A549 (cell line): ENCODE data around the gene SWT1.

Experiments
- EP300 ChIP-seq, 2 experiments: fragments of >200 bp; sonication (Bioruptor Twin); formaldehyde crosslinking; IDR thresholded peaks; 2 replicates in 1 of 2; 3 replicates in 1 of 2; pipeline ENCODE4 v1.6.1; 2016 to 2017
- ESRRA ChIP-seq: fragments of 150-350 bp; IDR thresholded peaks from 2 replicates; pipeline ENCODE4 v1.6.1; 2014; ENCODE audit warnings: mild to moderate bottlenecking, low read length, borderline replicate concordance
- TF ChIP-seq, protein P1 (sequence below): fragments of >200 bp; sonication (Bioruptor Twin); formaldehyde crosslinking; IDR thresholded peaks from 3 replicates; pipeline ENCODE4 v1.5.1; 2016

DNA sequence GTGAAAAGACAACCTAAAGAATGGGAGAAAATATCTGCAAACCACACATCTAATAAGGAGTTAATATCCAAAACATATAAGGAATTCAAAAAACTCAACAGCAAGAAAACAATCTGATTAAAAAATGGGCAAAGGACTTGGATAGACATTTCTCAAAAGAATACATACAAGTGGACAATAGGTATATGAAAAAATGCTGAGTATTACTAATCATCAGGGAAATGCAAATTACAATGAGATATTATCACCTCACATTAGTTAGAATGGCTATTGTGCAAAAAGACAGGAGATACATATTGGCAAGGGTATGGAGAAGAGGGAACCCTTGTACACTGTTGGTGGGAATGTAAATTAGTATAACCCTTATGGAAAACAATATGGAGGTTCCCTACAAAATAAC is 45.1 kb upstream of the SWT1 start:
- TF ChIP-seq, protein P1, sequence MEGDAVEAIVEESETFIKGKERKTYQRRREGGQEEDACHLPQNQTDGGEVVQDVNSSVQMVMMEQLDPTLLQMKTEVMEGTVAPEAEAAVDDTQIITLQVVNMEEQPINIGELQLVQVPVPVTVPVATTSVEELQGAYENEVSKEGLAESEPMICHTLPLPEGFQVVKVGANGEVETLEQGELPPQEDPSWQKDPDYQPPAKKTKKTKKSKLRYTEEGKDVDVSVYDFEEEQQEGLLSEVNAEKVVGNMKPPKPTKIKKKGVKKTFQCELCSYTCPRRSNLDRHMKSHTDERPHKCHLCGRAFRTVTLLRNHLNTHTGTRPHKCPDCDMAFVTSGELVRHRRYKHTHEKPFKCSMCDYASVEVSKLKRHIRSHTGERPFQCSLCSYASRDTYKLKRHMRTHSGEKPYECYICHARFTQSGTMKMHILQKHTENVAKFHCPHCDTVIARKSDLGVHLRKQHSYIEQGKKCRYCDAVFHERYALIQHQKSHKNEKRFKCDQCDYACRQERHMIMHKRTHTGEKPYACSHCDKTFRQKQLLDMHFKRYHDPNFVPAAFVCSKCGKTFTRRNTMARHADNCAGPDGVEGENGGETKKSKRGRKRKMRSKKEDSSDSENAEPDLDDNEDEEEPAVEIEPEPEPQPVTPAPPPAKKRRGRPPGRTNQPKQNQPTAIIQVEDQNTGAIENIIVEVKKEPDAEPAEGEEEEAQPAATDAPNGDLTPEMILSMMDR, result no peak
- TF ChIP-seq EP300 (IDR thresholded peaks at IDR 0.05) (no peak), ESRRA (no peak)
